ENCODE results near the gene BTBD2.
A peak's percentile ranks its signal among the peaks of the same experiment; 100 is the strongest.

BTBD2 gene

DNA sequence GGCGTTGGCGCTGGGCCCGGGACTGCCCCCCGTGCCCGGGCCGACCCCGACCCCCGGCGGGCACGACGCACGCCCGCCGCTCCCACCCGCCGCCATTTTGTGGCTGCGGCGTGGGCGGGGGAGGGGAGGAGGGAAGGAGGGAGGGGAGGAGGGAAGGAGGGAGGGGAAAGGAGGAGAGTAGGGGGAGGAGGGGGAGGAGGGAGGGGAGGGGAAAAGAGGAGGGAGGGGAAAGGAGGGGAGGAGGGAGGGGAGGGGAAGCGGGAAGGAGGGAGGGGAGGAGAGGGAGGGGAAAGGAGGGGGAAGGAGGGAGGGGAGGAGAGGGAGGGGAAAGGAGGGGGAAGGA, at the start of gene BTBD2:
Gene BTBD2 (minus strand): TSS at position 107 of the 343 bp plus-strand sequence. CDS start 11 bp downstream, at position 96.
- peak; percentile 59 for DNase-seq (ENCODE audit: low read depth)

DNA sequence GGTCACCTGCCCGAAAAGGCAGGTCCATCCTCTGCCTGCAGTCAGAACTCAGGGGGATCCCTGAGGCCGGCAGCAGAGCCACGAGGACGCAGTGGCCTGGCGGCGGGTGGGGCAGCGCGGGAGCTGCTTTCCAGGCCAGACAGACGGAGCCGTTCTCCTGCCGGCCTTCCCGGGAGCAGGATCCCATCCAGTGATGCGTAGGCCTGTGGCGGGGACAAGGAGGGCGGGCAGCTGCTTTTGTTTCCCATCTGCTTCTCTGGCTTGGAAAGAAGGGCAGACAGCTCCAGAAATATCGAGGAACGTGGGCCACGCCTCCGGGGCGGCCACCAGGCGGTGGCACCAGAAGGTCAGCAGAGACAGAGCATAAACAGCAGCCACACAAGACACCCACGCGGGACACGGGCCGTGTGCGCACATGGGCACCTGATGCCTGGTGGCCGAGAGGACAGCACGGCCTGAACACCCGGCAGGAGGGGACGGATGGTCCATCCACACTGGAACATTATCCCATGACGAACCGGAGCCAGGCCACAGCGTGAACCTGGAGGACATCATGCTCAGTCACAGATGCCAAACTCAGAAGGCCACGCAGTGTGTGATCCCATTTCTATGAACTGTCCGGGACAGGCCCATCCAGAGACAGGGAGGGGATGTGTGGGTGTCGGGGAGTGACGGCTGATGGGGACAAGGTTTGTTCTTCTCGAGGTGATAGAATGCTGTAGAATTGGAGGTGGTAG, 49.4 kb upstream of the BTBD2 start:
- DNase-seq (ENCODE audit: low read depth), result no peak

DNA sequence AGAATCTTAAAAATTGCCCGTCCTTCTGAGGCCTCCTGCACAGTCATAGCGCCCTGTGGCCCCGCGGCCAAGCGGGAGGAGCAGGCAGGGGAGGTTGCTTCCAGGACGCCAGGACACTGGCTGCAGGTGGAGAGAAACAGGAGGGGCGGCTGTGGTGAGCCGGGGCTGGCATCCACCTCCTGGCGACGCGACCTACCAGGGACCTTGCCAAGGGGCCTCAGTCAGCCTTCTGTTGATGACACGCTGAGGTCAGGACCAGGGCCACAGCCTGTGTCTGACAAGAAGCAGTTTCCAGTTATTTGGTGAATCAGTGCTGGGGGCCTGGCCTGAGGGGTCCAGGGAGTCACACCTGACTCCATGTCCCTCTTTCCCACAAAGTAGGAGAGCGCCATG, 48.9 kb upstream of the BTBD2 start:
- no peak for DNase-seq (ENCODE audit: low read depth)

DNA sequence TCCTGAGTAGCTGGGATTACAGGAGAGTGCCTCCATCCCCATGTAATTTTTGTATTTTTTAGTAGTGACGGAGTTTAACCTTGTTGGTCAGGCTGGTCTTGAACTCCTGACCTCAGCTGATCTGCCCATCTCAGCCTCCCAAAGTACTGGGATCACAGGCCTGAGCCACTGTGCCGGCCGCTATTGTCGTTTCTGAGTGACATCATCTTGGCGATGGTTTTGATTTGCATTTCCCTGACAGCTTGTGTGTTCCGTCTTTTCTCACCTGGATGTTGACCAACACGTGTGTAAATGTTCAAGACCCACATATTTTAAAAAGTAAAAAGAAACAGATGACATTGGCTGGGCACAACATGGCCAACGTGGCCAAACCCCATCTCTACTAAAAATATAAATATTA, 48.3 kb upstream of the BTBD2 start:
- no peak for DNase-seq (ENCODE audit: low read depth)

DNA sequence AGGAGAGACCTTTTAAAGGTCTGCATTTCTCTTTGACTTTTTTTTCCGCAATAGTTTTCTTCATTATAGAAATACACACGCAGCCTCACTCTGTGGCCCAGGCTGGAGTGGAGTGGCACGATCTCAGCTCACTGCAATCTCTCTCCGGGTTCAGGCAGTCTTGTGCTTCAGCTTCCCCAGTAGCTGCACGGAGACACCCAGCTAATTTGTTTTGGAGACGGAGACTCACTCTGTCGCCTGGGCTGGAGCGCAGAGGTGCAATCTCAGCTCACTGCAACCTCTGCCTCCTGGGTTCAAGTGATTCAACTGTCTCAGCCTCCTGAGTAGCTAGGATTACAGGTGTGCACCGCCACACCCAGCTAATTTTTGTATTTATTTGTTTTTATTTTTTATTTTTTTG, 47.3 kb upstream of the BTBD2 start:
- no peak for DNase-seq (ENCODE audit: low read depth)

DNA sequence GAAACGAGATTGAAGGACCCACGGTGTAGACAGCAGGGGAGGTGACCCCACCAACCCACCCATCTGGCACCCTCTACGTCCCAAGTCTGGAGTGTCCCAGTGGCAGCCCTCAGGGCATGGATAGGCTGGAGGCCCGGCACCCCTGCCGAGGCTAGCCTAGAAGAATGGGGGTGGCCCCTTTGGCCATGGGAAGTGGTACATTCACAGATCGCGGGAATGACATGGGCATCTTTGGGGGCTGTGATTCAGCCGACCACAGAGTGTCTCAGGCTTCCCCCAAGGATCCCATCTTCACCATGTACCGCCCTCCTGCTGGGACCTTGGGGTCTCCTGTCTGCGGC, 46.8 kb upstream of the BTBD2 start:
- no peak for DNase-seq (ENCODE audit: low read depth)

DNA sequence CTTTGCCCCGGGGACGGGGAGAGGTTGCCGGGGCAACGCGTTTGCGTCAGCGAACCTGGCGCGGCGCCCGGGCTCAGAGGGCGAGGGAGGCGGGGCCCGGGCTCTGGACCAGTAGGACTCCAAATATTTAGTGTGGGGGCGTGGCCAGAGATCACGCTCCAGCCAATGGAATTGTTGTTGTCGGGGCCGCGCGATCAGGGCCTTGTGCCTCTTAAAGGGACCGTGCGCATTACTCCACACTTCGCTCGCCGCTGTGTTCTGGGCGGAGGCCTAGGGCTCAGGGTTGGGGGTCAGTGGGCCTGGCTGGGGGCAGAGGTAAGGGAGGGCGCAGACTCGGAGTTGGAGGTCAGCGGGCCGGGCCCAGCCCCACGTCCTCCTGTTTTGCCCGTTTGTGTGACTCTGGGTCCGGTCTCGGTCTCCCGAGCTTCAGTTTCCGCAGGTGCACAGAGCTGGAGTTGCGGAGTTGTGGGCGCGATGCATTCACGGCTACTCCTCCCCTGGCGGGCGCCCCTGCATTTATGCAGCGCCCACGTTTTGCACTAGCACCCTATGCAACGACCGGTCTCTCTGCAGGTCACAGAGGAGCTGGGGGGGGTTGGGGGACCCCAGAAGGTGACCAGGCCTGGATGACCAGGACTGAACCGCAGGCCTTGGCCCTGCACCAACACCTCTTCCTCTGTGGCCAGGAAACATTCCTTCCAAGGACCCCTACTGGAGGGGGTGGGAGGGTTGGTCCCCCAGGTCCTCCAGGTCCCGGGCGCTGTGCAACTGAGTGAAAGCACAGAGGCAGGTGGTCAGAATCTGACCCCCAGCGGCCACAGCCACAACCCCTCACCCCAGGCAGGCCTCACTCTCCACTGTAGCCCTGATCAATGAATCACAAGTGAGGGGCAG, 46.2 kb upstream of the BTBD2 start:
- DNase-seq (ENCODE audit: low read depth), result peak; percentile 98

DNA sequence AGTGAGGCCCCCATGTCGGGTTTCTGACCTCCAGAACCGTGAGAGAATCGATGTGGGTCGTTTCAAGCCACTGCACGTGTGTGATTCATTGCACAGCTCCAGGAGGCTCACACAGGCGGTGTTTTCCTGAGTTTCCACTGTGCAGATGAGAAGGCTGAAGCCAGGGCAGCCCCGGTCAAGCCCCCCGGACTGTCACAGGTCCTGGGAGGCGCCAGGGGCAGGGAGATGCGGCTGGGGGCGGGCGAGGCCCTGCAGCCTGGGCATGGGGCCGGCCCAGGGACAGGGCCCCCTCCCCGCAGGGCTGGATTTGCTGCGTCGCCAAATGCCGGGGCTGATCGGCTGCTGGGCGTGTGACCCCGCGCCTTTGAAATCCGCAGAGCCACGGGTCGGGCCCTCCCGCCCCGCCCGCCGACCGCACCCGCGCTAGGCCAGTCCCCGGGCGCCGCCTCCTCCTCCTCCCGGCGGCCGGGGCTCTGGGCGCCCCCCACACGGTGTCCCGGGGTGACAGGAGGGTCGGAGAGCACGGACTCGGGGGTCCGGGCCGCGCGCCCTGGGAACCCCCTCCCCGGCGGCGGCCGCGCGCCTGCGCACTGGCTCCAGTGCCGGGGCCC, 45.5 kb upstream of the BTBD2 start:
- peak; percentile 78 for DNase-seq (ENCODE audit: low read depth)

DNA sequence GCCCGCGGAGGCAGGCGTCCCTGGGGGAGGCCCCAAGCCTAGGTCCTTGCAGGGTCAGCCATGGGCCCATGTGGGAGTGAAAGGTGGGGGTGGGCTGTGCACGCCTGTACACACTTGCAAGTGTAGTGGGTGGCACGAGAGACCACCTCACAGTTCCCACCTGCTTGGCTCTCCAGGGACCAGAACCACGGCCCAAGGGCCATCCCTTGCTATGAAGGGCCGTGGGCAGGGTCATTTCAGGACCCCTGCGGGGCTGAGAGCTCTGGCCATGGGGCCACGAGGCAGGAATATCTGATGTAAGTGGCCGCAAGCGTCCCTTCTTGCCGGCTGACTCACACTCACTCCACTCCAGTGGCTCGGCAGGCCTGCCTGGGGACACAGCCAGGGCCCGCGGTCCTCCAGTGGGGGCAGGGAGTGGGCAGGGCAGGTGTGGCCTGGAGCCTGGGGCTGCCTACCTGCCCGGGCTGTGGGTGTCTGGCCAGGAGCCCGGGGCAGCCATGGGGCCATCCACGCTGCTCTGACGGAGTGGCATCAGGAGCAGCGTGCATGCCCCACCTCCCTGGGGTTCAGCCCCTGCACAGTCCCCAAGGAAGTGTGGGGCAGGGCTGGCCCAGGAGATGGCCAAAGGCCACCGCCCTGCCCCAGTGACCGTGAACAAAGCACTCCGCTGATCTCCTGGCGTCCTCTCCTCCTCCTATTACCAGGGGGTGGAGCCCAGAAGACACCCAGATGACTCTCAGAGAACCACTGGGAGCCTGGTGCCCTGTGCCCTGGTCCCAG, 44.1 kb upstream of the BTBD2 start:
- peak; percentile 60 for DNase-seq (ENCODE audit: low read depth)

DNA sequence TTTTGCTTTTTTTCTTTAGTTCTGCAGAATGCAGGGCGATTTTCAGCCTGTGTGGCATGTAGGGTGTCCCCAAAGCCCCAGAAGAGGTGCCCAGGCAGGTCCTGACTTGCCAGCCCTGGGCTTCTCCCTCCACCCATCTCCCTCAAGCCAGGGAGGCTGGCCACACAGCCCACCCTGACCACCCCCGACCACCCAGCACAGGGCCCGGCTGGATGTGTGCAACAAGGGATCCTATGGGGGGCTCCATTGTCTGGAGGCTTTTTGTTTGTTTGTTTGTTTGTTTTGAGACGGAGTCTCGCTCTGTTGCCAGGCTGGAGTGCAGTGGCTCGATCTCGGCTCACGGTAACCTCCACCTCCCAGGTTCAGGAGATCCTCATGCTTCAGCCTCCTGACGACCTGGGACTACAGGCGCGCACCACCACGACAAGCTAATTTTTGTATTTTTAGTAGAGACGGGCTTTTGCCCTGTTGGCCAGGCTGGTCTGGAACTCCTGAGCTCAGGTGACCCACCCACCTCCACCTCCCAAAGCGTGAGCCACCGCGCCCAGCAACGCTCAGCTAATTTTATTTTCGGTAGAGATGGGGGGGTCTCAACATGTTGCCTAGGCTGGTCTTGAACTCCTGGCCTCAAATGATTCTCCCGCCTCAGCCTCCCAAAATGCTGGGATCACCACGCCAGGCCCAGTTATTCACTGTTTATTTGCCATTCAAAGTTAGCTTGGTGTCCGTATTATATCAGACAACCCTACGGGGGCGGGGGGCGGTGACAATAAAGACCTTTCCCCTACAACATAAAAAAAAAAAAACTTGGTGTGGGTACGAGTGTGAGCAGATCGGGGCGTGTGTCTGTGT, 43.3 kb upstream of the BTBD2 start:
- DNase-seq (ENCODE audit: low read depth), result no peak

DNA sequence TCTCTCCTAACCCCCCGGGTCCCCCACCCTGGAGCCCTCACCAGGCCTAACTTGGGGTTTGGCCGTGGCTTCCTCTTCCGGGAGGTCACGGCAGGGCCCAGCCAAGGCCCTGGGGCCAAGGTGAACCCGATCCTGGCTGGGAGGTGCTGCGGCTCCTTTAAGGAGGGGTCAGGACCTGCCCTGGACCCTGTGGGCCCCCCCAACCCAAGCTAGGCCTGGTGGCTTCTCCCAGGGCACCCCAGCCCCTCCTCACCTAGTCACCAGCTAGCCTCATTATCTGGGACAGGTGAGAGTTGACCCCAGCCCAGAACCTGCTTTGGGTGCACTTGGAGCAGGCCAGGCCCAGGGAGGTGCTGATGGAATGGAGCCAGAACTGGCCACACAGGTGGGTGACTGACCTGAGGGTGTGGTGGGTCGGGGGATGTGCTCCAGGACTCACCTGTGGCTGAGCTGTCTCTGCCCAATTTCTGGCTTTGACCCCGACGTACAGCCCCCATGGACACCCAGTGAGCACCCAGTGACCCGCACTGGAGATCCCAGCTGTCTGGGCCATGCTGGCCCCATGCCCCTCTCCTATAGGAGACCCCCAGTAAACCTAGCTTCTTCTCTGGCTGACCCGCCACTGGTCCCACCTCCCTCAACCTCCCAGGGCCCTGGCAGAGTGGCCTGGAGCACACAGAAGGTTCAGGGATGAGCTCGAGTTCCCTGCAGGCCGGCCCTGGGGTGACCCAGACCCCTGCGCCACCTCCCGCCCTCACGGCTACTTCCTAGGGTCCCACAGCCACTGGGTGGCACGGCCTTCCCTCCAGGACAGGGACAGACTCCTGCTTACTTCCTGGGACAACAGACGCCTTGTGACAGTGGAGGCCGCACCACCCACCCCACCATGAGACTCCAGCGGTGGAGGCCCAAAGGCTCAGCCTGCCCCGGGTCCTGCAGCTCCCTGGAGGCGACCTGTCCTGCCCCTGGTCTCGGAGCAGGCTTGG, 42.3 kb upstream of the BTBD2 start:
- DNase-seq (ENCODE audit: low read depth), result no peak

DNA sequence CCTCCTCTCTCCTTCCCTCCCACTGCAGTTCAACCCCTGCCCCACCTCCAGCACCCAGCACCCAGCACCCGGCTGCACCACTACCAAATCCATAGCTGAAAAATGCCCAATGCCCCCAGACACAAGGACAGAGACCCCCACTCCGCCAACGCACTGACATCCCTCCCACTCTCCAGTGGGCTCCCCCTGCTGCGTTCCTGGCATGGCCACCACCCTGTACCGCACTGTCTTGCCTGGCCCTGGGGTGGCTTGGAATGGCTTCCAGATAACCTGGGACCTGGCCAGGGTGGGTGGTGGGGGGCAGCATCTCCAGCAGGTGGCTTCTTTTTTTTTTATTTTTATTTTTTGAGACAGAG, 41.3 kb upstream of the BTBD2 start:
- no peak for DNase-seq (ENCODE audit: low read depth)

DNA sequence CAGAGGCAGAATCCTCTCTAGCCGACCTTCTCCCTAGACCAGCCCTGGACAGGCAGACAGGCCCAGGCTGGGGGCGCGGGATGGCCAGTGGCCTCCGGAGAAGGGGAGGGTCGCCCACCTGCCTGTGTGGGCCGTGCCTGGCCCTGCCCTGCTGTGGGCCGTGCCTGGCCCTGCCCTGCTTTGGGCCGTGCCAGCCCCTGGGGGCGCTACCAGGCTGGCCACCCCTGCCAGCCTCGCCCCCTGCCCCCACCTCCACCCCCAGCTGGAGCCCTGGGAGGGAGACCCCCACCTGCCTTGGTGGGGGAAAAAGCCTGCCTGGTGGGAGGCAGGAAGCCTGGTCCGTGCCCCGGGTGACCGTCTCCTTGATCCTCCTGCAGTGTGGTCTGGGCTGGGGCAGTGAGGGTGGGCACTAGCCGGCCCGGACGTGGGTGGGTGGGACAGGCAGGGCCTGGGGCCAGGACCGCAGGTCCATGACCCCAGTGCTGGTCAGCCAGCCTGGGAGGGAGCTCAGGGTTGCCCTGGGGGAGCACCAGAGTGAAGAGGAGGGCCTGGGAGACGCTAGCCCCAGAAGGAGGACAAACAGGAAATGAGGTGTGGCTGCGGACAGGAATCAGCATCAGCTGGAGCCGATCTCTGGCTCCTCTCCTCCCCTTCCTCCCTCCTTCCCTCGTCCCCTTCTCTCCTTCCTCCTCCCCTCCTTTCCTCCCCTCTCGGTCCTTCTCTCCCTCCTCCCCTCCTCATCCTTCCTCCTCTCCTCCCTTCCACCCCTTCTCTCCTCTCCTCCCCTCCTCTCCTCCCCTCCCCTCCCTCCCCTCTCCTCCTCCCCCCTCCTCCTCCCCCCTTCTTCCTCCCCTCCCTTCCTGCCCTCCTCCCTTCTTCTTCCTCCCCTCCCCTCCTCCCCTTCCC, 40.7 kb upstream of the BTBD2 start:
- DNase-seq (ENCODE audit: low read depth), result peak; percentile 57

DNA sequence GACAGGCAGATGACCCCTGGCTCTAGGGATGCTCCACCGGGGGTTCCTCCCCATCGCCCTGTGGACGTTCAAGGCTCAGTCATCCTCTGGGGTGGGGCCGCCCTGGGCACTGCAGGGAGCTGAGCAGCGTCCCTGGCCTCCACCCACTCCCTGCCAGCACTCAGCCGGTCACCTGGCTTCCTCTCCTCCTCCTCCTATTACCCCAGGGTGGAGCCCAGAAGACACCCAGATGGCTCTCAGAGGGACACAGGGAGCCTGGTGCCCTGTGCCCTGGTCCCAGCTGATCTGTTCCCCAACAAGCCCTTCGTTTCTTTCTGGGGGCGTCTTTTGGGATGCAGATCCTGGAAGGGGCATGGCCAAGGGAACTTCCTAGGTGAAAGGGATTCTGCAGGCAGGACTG, 39.2 kb upstream of the BTBD2 start:
- DNase-seq (ENCODE audit: low read depth), result no peak

DNA sequence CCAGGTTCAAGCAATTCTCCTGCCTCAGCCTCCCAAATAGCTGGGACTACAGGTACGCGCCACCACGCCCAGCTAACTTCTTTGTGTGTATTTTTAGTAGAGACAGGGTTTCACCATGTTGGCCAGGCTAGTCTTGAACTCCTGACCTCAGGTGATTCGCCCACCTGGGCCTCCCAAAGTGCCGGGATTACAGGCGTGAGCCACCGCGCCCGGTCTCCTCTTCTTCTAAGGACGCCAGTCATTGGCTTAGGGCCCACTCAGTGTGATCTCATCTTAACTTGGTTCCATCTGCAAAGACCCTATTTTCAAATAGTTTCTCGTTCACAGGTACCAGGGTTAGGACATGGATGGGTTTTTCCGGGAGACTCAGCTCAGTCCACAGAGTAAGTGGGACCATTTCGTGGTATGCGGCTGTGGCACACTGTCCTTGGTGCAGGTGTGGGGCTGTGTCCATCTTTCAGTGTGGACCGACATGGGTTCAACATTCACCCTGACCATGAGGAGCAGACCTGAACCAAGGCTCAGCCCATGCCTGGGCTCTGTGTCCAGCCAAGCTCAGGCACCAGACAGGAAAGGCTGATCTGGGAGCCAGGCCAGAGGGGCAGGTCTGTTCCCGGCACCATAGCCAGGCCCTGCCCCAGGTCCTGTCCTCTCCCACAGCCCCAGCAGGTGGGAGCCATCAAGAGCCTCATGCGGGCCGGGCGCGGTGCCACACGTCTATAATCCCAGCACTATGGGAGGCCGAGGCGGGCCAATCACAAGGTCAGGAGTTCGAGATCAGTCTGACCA, 38.3 kb upstream of the BTBD2 start:
- peak; percentile 24 for DNase-seq (ENCODE audit: low read depth)

DNA sequence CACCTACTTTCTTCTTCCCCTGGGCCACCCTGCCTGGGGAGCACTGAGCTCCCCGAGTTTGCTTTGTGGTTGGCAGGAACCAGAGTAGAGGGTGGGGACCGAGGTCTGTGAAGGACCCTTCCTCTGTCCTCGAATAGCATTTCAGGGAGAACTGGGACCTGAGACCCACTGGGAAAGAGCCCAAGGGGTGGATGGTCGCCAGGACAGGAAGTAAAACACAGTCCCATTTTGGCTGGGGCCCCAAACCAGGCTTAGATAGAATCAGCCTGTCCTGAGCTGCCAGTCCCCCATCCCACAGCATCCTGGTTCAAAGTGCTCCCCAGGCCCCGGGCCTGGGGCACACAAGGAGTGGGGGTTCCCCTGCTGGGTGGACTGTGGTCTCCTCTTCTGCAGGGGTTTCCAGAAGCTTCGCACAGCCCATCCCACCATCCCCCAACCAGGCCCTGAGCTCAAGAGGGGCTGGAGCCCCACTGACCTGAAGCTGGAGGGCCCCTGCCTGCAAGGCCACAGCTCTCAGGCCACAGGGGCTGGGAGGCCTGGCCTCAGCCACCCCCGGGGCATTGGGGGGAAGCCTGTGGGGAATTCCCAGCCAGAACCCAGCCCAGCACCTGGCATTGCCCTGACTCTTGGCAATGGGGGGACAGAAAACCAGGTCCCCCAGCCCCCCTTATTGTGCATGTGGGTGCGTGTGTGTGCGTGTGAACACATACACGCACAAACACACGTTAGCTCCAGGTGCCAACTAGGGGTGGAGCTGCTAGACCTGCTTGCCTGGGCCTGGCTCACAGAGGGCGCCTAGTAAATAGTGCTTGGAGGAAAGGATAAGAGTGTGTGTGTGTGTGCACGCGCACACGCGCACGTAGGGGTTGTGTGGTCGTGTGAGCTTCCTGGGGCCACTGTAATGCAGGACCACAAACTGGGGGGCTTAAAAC, 36.5 kb upstream of the BTBD2 start:
- no peak for DNase-seq (ENCODE audit: low read depth)
